ENCODE results near the gene LHPP. TPM values are rescaled to one million over a fixed set of nuclear protein-coding genes. Genes with fewer than 3 reads are reported as not detected.

Gene LHPP
- total RNA-seq, 1 donor from 2014 or later = 24.5 TPM

GRCh38 chr10:124460144-124460543, 1.5 kb upstream of the LHPP start:
- Histone ChIP-seq H3K79me2 (ENCODE audit: low read depth) (peaks cover 8% of the 10 kb centered on the region), H3K4me1 (peaks cover 4% of the 10 kb centered on the region), H2AFZ (replicated peaks) (no peak overlapping the region), H3K27me3 (peaks cover 44% of the 10 kb centered on the region), H3K9me3 (ENCODE audit: low read depth) (no peaks in the 10 kb centered on the region), H3K4me3 (no peak overlapping the region), H3K27ac (no peak overlapping the region), H3K4me2 (no peak overlapping the region), H3K36me3 (no peaks in the 10 kb centered on the region), H3K9ac (no peak overlapping the region), H4K20me1 (ENCODE audit: low read depth) (no peaks in the 10 kb centered on the region), H3F3A (ENCODE audit: low read depth) (no peaks in the 10 kb centered on the region)
- Mint-ChIP-seq H3K27me3 (ENCODE audit: insufficient read depth, low read depth) (peaks cover 25% of the 10 kb centered on the region), H3K27ac (no peak overlapping the region), H3K9me3 (no peaks in the 10 kb centered on the region), H3K36me3 (no peaks in the 10 kb centered on the region), H3K4me1 (peaks cover 29% of the 10 kb centered on the region), H3K4me3 (no peak overlapping the region)
- no peak for DNase-seq (ENCODE audit: low spot score)
- no peak for TF ChIP-seq EZH2 (IDR thresholded peaks at IDR 0.05)
- no peak for TF ChIP-seq EZH2phosphoT487 (IDR thresholded peaks at IDR 0.05)
- no peak for TF ChIP-seq CTCF (IDR thresholded peaks at IDR 0.05)

GRCh38 chr10:124462348-124462695, 699 bp downstream of the LHPP start:
- peak overlapping the region; percentile 97 for H3K4me3 ChIP-seq
- no peaks in the 10 kb centered on the region for H3K9me3 ChIP-seq (ENCODE audit: low read depth)
- Mint-ChIP-seq H3K36me3 (no peaks in the 10 kb centered on the region), H3K4me1 (peaks cover 26% of the 10 kb centered on the region), H3K4me3 (peak overlapping the region; percentile 90), H3K27ac (no peak overlapping the region), H3K27me3 (ENCODE audit: insufficient read depth, low read depth) (peaks cover 15% of the 10 kb centered on the region), H3K9me3 (no peaks in the 10 kb centered on the region)
- no peaks in the 10 kb centered on the region for H3F3A ChIP-seq (ENCODE audit: low read depth)
- TF ChIP-seq EZH2 (IDR thresholded peaks at IDR 0.05) (no peak), CTCF (IDR thresholded peaks at IDR 0.05) (no peak), EZH2phosphoT487 (IDR thresholded peaks at IDR 0.05) (no peak)
- H3K36me3 ChIP-seq = no peaks in the 10 kb centered on the region
- no peak for DNase-seq (ENCODE audit: low spot score)
- peaks cover 8% of the 10 kb centered on the region for H3K79me2 ChIP-seq (ENCODE audit: low read depth)
- H3K4me1 ChIP-seq = no peaks in the 10 kb centered on the region
- H2AFZ ChIP-seq (replicated peaks) = peak overlapping the region; percentile 99
- H3K27ac ChIP-seq = no peak overlapping the region
- H4K20me1 ChIP-seq (ENCODE audit: low read depth) = peaks cover 6% of the 10 kb centered on the region
- H3K9ac ChIP-seq = no peak overlapping the region
- H3K4me2 ChIP-seq = peak overlapping the region; percentile 75
- peaks cover 23% of the 10 kb centered on the region for H3K27me3 ChIP-seq

GRCh38 chr10:124464028-124464965, 2.7 kb downstream of the LHPP start:
- Histone ChIP-seq H3K9ac (no peak overlapping the region), H3K4me1 (peaks cover 1% of the 10 kb centered on the region), H3K4me3 (no peak overlapping the region), H3K4me2 (no peak overlapping the region), H3K27me3 (peaks cover 6% of the 10 kb centered on the region), H3F3A (ENCODE audit: low read depth) (peaks cover 2% of the 10 kb centered on the region), H3K36me3 (no peaks in the 10 kb centered on the region), H4K20me1 (ENCODE audit: low read depth) (peaks cover 10% of the 10 kb centered on the region), H3K79me2 (ENCODE audit: low read depth) (peaks cover 8% of the 10 kb centered on the region), H2AFZ (replicated peaks) (no peak overlapping the region), H3K27ac (no peak overlapping the region), H3K9me3 (ENCODE audit: low read depth) (no peaks in the 10 kb centered on the region)
- Mint-ChIP-seq H3K4me1 (peaks cover 22% of the 10 kb centered on the region), H3K27ac (no peak overlapping the region), H3K36me3 (no peaks in the 10 kb centered on the region), H3K4me3 (no peak overlapping the region), H3K9me3 (no peaks in the 10 kb centered on the region), H3K27me3 (ENCODE audit: insufficient read depth, low read depth) (peaks cover 10% of the 10 kb centered on the region)
- TF ChIP-seq CTCF (IDR thresholded peaks at IDR 0.05) (no peak), EZH2phosphoT487 (IDR thresholded peaks at IDR 0.05) (no peak), EZH2 (IDR thresholded peaks at IDR 0.05) (no peak)
- DNase-seq (ENCODE audit: low spot score) = no peak

All from neural progenitor cell (in vitro differentiated cells).